Measurements from ENCODE around the gene PDGFA. TPM values are rescaled to one million over a fixed set of nuclear protein-coding genes. Genes with fewer than 3 reads are reported as not detected.

PDGFA gene
- total RNA-seq, 4 donors from 2014 or later, result 16.2 to 41.6 (median 22.0) TPM

DNA sequence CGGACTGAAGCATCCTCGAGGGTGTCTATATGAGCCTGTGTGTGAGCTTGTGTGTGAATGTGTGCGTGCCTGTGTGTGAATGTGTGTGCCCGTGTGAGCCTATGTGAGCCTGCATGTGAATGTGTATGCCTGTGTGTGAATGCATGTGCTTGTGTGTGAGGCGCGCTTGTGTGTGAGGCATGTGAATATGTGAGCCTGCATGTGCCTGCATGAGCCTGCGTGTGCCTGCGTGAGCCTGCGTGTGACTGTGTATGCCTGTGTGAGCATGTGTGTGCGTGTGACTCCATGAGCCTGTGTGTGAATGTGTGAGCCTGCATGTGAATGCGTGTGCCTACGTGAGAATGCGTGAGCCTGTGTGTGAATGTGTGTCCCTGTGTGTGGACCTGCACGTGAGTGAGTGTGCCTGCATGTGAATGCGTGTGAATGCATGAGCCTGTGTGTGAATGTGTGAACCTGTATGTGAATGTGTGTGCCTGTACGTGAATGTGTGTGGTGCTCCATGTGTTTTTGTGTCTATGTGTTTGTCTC lies 33.4 kb downstream of the PDGFA start:
- H3K27ac ChIP-seq, result no peak overlapping the region
- WGBS, result 87% methylated on average over 13 of the region's 16 CpGs
- H3K27me3 ChIP-seq, result peaks cover 23% of the 10 kb centered on the region
- peaks cover 21% of the 10 kb centered on the region for H3K4me1 ChIP-seq
- no peak for TF ChIP-seq POLR2AphosphoS5 (IDR thresholded peaks at IDR 0.05)
- no peak for TF ChIP-seq POLR2A (IDR thresholded peaks at IDR 0.05)
- no peak for TF ChIP-seq EP300 (IDR thresholded peaks at IDR 0.05)
- no peak overlapping the region for H3K4me3 ChIP-seq
- H3K36me3 ChIP-seq, result no peaks in the 10 kb centered on the region
- peak in 1 of 2 donors; percentile 49 for DNase-seq (ENCODE audit: low spot score in 2 of 2)
- no peaks in the 10 kb centered on the region for H3K9me3 ChIP-seq

DNA sequence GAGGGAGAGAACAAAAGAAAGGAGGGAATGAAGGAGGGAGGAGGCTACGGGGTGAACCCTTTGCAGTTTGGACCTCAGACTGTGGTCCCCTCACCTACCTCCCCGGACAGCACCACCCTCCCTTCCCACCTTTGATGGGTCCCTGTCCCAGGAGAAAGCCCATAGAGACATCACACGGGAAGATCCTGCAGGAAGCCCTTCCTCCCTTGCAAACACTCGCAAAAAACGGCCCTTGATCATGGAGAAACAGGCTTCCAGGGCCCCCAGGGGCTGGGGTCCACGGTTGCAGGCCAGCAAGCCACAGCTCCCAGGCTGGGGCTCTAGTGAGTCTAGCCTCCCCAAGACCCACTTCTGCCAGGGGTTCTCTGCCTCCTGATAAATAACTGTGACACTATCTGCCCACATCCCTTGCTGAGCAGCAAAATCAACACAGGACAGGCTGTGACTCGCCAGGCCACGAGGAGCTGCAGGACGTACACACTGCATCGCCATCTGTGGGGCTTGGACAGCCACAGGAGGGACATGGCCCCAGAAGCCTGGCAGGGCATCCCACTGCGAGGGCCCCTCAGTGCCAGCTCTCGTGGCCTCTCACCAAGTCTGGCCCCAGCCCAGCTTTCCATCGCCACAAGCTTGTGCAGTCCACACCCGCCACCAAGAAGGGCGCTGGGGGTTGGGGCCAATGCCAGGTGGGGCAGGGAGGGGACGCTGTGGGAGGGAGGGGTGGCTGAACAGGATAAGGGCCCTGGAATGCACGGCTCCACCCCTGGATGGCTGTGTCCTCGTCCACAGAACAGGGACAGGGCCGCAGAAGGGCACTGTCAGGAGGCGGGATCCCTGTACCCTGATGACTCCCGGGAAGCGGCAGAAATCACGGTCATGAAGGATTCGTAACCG lies 34.2 kb downstream of the PDGFA start:
- DNase-seq (ENCODE audit: low spot score in 2 of 2), result peak in 1 of 2 donors; percentile 57
- Histone ChIP-seq H3K9me3 (no peaks in the 10 kb centered on the region), H3K4me1 (peaks cover 13% of the 10 kb centered on the region), H3K27ac (no peak overlapping the region), H3K27me3 (peaks cover 30% of the 10 kb centered on the region), H3K36me3 (no peaks in the 10 kb centered on the region), H3K4me3 (no peak overlapping the region)
- WGBS, result 46% methylated on average over 17 of the region's 25 CpGs
- TF ChIP-seq, protein P1, sequence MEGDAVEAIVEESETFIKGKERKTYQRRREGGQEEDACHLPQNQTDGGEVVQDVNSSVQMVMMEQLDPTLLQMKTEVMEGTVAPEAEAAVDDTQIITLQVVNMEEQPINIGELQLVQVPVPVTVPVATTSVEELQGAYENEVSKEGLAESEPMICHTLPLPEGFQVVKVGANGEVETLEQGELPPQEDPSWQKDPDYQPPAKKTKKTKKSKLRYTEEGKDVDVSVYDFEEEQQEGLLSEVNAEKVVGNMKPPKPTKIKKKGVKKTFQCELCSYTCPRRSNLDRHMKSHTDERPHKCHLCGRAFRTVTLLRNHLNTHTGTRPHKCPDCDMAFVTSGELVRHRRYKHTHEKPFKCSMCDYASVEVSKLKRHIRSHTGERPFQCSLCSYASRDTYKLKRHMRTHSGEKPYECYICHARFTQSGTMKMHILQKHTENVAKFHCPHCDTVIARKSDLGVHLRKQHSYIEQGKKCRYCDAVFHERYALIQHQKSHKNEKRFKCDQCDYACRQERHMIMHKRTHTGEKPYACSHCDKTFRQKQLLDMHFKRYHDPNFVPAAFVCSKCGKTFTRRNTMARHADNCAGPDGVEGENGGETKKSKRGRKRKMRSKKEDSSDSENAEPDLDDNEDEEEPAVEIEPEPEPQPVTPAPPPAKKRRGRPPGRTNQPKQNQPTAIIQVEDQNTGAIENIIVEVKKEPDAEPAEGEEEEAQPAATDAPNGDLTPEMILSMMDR (IDR thresholded peaks at IDR 0.05), result no peak
- TF ChIP-seq POLR2AphosphoS5 (IDR thresholded peaks at IDR 0.05) (no peak), EP300 (IDR thresholded peaks at IDR 0.05) (no peak), POLR2A (IDR thresholded peaks at IDR 0.05) (no peak)

DNA sequence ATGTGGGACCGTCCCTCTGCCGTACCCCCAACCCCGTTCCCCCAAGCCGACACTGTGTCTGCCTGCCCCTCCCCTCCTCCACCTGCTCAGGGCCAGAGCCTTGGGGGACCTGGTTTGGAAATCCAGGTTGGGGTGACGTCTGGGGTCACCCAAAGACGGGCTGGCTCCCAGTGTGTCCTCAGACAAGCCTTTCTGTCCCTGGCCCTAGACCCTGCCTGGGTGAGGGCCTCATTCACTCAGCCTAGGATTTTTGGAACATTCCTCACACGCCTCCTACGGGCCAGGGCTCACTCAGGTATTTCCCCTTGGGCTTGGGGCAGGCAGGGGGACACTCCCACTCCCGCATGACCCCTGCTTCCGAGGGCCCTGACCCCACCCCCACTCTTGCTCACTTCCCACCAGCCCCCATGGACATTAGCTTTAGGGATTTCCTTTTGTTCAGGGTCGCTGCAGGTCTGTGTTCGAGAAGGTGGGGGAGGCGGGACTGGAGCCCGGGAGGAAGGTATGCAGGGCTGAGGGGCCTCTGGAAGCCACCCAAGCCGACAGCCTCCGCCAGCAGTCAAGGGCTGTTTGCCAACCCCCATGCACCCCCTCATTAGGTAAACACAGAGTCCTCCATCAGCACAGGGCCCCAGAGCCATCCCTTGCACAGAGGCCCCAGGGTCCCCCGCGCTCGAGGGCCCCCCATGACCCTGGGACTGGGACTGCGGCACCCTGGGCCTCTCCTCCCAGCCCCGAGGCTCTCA lies 35.1 kb downstream of the PDGFA start:
- Histone ChIP-seq H3K27ac (no peak overlapping the region), H3K9me3 (no peaks in the 10 kb centered on the region), H3K27me3 (peaks cover 36% of the 10 kb centered on the region), H3K36me3 (no peaks in the 10 kb centered on the region), H3K4me1 (peaks cover 11% of the 10 kb centered on the region), H3K4me3 (no peak overlapping the region)
- peak in 1 of 2 donors; percentile 56 for DNase-seq (ENCODE audit: low spot score in 2 of 2)
- TF ChIP-seq, protein P1 (IDR thresholded peaks at IDR 0.05), result no peak
- TF ChIP-seq EP300 (IDR thresholded peaks at IDR 0.05) (no peak), POLR2AphosphoS5 (IDR thresholded peaks at IDR 0.05) (no peak), POLR2A (IDR thresholded peaks at IDR 0.05) (no peak)
- 53% methylated on average over 15 of the region's 21 CpGs for WGBS

DNA sequence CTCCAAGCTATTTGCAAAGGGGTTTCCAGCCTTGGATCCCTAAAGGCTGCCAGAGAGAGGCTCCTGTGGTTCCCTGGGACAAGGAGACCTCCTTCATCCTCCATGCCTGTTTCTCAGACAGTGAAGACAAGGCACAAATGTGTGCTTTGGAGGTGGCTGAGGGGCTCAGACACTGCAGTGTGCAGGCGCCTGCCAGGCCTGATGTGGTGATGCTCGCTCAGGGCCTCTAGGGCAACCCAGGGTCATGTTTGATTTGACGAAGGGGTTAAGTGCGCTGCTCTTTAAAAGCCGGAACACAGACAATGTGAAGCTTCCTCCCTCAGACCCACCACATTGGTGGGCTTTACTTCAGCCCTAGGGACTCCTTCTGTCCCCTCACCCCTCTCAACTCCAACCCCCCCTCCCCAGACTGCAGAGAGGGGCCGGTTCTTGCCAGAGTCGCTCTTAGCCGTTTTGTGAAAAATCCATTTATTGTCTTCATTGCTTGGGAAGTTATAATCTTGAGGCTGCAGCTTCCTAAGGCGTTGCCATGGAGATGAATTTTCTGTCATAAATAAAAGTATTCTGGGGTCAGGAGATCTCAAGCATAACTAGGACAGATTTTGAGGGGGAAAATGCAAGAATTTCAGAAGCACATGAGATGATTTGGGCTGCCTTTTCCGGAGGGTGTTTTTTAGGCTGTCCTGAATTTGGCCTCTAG lies 35.8 kb downstream of the PDGFA start:
- TF ChIP-seq POLR2AphosphoS5 (IDR thresholded peaks at IDR 0.05) (no peak), EP300 (IDR thresholded peaks at IDR 0.05) (no peak), POLR2A (IDR thresholded peaks at IDR 0.05) (no peak)
- TF ChIP-seq, protein P1 (IDR thresholded peaks at IDR 0.05), result no peak
- WGBS, result 68% methylated on average over 8 of the region's 10 CpGs
- H3K36me3 ChIP-seq, result no peaks in the 10 kb centered on the region
- H3K27ac ChIP-seq, result no peak overlapping the region
- H3K27me3 ChIP-seq, result peaks cover 36% of the 10 kb centered on the region
- H3K4me1 ChIP-seq, result peaks cover 11% of the 10 kb centered on the region
- DNase-seq (ENCODE audit: low spot score in 2 of 2), result peak in 1 of 2 donors; percentile 28
- no peak overlapping the region for H3K4me3 ChIP-seq
- H3K9me3 ChIP-seq, result no peaks in the 10 kb centered on the region

DNA sequence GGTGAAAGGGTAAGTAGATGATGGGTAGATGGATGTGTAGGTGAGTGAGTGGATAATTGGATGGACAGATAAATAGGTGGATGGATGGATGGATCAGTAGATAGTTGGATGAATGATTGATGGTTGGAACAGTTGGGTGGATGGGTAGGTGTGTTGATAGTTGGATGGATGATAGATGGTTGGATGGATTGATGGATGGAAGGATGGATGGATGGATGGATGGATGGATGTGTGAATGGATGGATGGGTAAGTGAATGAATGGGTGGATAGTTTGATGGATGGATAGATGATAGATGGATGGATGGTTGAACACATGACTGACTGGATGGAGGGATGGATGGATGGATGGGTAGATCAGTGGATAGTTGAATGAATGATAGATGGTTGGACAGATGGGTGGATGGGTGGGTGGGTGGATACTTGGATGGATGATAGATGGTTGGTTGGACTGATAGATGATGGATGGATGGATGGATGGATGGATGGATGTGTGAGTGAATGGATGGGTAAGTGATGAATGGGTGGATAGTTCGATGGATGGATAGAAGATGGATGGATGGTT lies 37.0 kb downstream of the PDGFA start:
- no peak for TF ChIP-seq POLR2AphosphoS5 (IDR thresholded peaks at IDR 0.05)
- TF ChIP-seq EP300 (IDR thresholded peaks at IDR 0.05), result no peak
- TF ChIP-seq, protein P1 (IDR thresholded peaks at IDR 0.05), result no peak
- TF ChIP-seq POLR2A (IDR thresholded peaks at IDR 0.05), result no peak
- peaks cover 11% of the 10 kb centered on the region for H3K4me1 ChIP-seq
- no peak overlapping the region for H3K4me3 ChIP-seq
- H3K27ac ChIP-seq, result no peak overlapping the region
- DNase-seq (ENCODE audit: low spot score in 2 of 2), result no peak
- no peaks in the 10 kb centered on the region for H3K36me3 ChIP-seq
- 95% methylated on average over 1 of the region's 1 CpG for WGBS
- H3K27me3 ChIP-seq, result peaks cover 36% of the 10 kb centered on the region
- H3K9me3 ChIP-seq, result no peaks in the 10 kb centered on the region
